ENCODE measurements around the gene C11orf91.

The C11orf91 gene

DNA sequence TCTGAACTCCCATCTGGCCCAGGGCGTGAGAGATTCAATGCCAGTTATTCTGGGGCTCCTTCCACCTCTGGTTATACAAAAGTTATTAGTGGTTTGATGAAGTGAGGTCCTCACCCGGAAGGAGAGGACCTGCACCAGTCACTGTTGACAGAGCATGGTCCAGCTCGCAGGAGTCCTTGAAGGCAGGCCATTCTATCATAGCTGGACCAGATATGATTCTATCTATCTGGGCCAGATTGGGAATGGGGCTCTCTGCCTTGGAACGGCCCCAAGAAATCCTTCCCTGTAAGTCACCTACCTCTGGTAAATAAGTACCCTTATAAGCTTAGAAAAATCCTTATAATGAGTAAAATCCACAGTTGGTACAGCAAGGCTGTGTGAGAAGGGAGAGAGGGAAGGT is 50.7 kb downstream of the C11orf91 start:
- DNase-seq (ENCODE audit: low read depth in 2 of 2), result no peak

Measured in stimulated activated CD4-positive, alpha-beta T cell treated with anti-CD3 and anti-CD28 coated beads, Interleukin-4, amount 100 ng/mL, for 48 hours (primary cell).